Cardiac septum (tissue), 1 donor: ENCODE results near the gene MRPL19. TPM values are rescaled to one million over a fixed set of nuclear protein-coding genes. Genes with fewer than 3 reads are reported as not detected.
"Not testable (repeated sequence)": the region's sequence is repeated elsewhere in the genome, so short reads cannot be mapped to it uniquely, and the experiment has no call there.

Experiments
- DNase-seq: peaks from one replicate; pipeline ENCODE4 v3.0.0-alpha.2; 2020; ENCODE audit warnings: low spot score
- intact Hi-C: fragments of 100-400 bp; cut with DNase I; formaldehyde crosslinking; loops from one replicate; pipeline ENCODE4 v1.14.0; 2022
- total RNA-seq: library from RNA; stranded (reverse); fragmentation: NEBNext Ultra II Directional; extraction: Animal tissue kit (Norgen Biotek cat#: 25700); gene quantifications from one replicate; pipeline ENCODE4 v1.2.1, GENCODE V29; 2021
- donor health status: DM: no; HTN: no; CAD: no.

Gene MRPL19
- total RNA-seq, 1 donor from 2014 or later: 46.9 TPM

- DNase-seq: no peak
- intact Hi-C loops: no loop called here
These were observed 447 bp upstream of the MRPL19 start for GRCh38 chr2:75646090-75646582.

DNA sequence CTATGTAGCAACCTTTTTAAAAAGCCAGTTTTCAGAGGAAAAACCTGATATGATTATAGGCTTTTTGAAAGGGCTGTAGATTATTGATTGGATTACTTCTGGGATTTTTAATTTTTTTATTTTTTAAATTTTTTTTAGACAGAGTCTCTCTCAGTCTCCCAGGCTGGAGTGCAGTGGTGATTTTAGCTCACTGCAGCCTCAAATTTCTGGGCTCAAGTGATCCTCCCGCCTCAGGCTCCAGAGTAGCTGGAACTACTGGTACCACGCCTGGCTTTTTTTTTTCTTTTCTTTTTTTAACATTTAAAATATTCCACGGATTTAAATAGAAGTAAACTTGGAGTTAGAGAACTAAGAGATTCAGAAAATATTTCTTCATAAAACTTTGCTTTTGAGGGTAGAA lies 1.2 kb downstream of the MRPL19 start:
- DNase-seq: no peak
- intact Hi-C loops: no loop called here

- intact Hi-C loops: no loop called here
These were observed 7.4 kb downstream of the MRPL19 start for GRCh38 chr2:75654012-75654411.

GRCh38 chr2:75655861-75656260 lies 9.3 kb downstream of the MRPL19 start:
- DNase-seq: no peak
- intact Hi-C loops: no loop called here

More at GRCh38 chr2:75654012-75654411, 7.4 kb downstream of the MRPL19 start:
- DNase-seq: no peak

DNA sequence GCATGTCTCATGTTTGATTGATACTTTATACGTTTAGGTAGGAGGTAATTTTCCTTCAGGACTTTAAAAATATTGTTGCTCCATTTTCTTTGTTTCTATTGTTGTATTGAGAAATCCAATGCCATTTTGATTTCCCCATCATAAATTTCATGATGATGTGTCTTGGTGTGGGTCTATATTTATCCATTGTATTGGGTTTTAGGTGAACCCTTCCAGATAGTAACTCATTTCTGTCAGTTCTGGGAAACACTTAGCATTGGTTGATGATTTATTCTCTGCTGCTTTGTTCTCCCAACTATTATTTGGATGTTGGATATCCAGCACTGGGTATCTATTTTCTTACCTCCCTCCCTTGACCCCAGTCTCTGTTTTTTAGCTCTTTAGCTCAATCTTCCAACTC lies 10.0 kb downstream of the MRPL19 start:
- intact Hi-C loops: no loop called here
- DNase-seq: no peak

- intact Hi-C loops: no loop called here
- no peak for DNase-seq
These were observed 11.2 kb downstream of the MRPL19 start for GRCh38 chr2:75657798-75658197.

- intact Hi-C loops: no loop called here
- DNase-seq: no peak
These were observed 20.3 kb downstream of the MRPL19 start for GRCh38 chr2:75666911-75667310.

DNA sequence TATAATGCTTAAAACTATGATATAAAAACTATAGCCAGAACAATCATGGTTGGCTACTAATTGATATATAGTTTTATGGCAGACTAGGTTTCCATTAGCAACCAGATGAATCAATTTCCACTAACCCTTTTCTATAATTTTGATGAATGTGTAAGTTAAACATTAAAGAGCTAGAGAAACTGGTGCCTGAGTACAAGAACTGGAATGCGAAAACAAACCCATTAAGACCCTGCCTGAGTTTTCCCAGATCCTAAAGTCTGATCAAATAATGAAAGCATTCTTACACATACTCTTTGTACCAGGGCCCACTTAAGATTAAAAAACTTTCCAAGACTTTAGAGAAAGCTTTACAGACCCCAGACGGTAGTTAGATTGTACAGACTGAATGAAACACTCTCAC lies 21.3 kb downstream of the MRPL19 start:
- DNase-seq: no peak
- intact Hi-C loops: no loop called here

DNA sequence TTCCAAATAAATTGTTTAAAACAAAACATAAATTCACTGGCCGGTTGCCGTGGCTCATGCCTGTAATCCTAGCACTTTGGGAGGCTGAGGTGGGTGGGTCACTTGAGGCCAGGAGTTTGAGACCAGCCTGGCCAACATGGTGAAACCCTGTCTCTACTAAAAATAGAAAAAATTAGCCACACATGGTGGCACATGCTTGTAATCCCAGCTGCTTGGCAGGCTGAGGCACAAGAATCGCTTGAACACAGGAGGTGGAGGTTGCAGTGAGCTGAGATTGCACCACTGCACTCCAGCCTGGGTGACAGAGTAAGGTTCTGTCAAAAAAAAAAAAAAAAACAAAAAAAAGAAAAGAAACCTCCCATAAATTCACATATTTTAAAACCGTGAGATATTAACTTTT lies 28.8 kb downstream of the MRPL19 start:
- intact Hi-C loops: loop anchor here (5.0 kb wide), 1 partner anchor 33 kb away; no protein-coding TSS in a partner anchor
- DNase-seq: not testable (repeated sequence)

DNA sequence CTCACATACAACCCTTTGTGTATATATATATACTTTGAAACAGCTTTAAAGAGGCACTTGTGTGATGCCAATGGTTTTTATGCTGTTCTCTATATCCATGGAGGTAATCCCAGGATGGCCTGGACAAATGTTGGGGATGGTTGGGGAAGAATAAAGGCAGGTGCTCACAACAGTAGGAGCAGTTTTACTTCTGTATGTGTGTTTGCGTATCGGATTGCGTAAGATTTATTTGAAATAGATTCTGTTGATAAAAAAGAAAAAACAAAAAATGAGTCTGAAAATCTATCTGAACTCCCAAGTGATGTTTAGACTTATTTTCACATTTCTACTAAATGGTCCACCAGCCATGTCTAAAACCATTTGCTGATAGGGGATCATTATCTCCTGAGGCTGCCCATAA lies 29.3 kb downstream of the MRPL19 start:
- intact Hi-C loops: loop anchor here (5.0 kb wide), 1 partner anchor 34 kb away; no protein-coding TSS in a partner anchor
- no peak for DNase-seq

- intact Hi-C loops: loop anchor here (5.0 kb wide), 1 partner anchor 34 kb away; no protein-coding TSS in a partner anchor
- DNase-seq: no peak
These were observed 29.9 kb downstream of the MRPL19 start for GRCh38 chr2:75676464-75676863.

GRCh38 chr2:75679556-75679955 lies 33.0 kb downstream of the MRPL19 start:
- intact Hi-C loops: loop anchor here (5.0 kb wide), 1 partner anchor 37 kb away; no protein-coding TSS in a partner anchor
- no peak for DNase-seq

DNA sequence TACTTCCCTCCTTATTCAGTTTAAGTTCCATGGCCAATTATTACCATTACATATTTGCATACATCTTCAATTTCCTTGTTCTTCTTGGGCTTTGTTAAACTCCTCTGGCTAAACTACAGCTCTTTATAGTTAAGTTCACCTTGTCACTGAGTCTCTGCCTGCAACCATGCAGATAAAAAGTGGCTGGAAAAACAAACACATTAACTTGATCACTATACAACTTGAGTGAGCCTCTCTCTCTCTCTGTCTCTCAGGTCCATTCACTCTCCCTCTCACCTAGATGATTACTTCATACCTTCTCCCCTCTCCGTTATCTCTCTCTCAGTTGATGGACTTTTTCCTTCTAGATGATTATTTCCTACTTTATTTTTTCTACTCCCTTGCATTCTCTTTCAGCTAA lies 33.8 kb downstream of the MRPL19 start:
- DNase-seq: no peak
- intact Hi-C loops: no loop called here

DNA sequence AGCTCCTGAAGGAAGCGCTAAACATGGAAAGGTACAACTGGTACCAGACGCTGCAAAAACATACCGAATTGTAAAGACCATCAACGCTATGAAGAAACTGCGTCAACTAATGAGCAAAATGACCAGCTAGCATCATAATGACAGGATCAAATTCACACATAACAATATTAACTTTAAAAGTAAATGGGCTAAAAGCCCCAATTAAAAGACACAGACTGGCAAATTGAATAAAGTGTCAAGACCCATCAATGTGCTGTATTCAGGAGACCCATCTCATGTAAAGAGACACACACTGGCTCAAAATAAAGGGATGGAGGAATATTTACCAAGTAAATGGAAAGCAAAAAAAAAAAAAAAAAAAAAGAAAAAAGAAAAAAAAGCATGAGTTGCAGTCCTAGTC lies 36.8 kb downstream of the MRPL19 start:
- DNase-seq, intact Hi-C loops: not testable (repeated sequence)

DNA sequence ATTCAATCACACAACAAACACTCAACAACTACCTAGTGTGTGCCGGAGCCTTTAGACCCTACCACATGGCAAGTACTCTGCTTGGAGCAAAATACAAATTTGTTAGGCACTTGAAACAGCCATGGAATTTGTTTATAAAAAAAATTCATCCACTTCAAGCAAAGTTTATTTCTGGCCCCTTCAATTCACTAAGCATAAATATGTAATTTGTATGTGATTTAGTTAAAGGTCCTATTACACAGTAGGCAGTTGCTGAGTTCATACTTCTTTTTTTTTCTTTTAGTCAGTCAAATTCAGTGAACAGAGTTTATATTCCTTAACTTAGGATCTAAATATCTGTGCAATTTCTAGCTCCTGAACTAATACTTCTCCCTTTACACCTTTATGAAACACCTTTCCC lies 41.6 kb downstream of the MRPL19 start:
- no peak for DNase-seq
- intact Hi-C loops: no loop called here

GRCh38 chr2:75698918-75699317 lies 52.3 kb downstream of the MRPL19 start:
- intact Hi-C loops: no loop called here
- DNase-seq: no peak

GRCh38 chr2:75702593-75702992 lies 56.0 kb downstream of the MRPL19 start:
- no peak for DNase-seq
- intact Hi-C loops: no loop called here

DNA sequence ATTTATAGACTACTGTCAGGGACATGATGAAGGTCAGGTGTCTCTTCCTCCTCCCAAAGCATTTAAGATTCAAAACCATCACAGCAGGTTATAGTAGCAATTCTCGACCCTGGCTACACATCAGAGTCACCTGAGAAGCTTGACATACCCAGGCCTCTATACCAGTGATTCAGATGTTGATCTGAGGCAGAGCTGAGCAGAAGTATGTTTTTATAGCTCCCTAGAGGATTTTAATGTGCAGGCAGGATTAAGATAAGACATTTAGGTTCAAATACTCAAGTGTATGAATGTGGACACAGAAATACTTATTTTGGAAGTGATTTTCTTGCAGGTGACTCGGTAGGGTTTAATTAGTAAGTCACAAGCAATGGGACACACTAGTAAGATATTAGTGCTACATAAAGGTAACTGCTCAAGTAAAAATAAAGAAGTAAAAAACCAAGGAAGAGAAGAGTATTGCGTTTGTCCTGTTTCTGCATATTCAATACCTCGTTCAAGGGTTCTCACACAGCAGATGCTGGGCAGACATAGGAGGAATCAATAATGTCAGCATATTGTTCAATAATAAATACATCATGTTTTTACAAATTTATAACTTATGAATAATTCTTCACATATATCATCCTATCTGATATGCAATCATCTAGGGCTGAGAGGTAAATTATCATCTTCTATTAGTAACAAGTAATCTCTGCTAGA lies 57.2 kb downstream of the MRPL19 start:
- intact Hi-C loops: no loop called here
- no peak for DNase-seq

GRCh38 chr2:75705921-75706320 lies 59.3 kb downstream of the MRPL19 start:
- intact Hi-C loops: no loop called here
- DNase-seq: no peak

GRCh38 chr2:75707901-75708300 lies 61.3 kb downstream of the MRPL19 start:
- DNase-seq: no peak
- intact Hi-C loops: no loop called here

DNA sequence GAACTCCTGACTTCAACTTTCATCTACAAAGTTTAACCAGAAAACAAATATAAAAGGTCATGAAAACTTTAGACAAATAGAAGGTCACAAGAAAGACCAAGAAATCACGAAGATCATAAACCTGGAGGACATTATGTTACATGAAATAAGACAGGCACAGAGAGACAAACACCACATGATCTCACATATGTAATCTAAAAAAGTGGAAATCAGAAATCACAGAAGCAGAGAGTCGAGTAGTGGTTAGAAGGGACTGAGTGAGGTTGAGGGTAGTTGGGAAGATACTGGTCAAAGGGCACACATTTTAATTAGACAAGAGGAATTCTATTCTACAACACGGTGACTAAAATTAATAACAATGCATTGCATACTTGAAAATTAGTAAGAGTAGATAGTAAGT lies 62.7 kb downstream of the MRPL19 start:
- intact Hi-C loops: no loop called here
- DNase-seq: no peak

DNA sequence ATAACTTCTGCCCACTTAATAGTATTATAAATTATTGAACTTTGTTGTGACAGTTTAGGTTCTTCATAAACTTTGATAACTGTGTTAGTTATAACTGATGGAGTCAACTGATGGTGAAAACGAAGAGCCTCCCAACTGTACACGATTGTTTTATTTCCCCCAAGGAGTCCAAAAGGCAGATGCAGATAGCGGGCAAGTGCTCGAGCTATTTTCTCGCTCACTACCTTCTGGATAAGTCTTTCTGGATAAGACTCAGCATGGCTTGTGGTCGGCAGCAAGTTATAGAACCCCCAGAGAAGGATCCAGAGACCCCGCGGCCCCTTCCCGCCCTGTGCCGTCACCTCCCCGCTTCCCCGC lies 63.6 kb downstream of the MRPL19 start:
- no peak for DNase-seq
- intact Hi-C loops: no loop called here
